Activated CD4-positive, alpha-beta T cell treated with anti-CD3 and anti-CD28 coated beads, Interleukin-2, Interleukin-6, amounts not matched to agents 100 ng/mL and 50 ng/mL, durations not matched to agents 16 hours and 8 hours (primary cell): Measurements from ENCODE around the gene DUSP8.

Experiments
- DNase-seq: peaks from one replicate; pipeline ENCODE4 v3.0.0-alpha.2; 2020

The DUSP8 gene

DNA sequence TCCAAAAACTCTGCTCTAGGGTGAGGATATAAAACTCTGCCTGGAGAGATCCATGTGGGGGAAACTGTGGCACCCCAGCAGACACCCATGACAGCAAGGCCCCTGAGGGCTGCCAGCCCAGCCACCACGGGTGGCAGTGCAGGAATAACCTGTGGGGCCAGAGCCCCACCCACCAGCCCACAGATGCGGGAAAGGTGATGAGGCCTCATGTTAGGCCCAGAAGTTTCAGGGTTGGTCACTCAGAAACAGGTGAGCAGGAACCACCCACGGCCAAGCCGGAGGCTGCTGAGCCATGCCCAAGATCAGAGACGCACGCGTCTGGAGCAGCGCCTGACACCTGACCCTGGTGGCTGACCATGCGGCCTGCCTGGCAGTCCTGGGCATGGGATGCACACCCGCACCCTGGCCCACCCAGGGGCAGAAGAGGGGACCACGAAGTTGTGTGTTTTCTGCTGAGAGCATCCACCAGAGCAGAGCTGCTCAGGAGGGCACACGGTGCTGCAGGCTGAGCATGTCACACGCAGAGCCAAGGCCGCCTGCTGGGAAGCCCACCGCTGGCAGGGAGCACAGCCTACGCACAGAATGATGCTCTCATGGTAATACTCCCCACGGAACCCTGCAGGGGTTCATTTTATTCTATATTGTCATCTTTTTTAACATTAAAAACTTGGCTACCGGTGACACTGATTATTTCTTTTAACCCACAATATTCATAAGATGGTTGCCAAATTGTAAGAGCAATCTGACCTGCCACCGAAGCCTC, 41.2 kb downstream of the DUSP8 start:
- DNase-seq = no peak

DNA sequence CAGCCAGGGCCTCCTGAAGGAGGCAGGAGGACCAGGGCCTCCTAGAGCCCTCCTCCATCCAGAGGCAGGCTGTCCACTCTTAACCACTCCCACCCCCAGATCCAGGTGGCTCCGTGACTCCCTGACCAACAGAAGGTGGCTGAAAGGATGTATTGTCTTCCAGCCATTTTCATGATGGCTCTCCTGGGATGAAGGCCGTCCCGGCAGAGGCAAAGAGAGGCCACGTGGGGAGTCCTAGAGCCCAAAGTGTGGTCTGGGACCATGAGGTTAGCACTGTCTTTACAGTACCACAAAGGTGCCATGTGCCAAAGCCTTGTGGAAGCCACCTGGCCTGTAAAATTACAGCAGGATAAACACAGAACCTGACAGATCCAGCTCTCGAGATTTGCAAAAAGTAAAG, 42.3 kb downstream of the DUSP8 start:
- DNase-seq = no peak

DNA sequence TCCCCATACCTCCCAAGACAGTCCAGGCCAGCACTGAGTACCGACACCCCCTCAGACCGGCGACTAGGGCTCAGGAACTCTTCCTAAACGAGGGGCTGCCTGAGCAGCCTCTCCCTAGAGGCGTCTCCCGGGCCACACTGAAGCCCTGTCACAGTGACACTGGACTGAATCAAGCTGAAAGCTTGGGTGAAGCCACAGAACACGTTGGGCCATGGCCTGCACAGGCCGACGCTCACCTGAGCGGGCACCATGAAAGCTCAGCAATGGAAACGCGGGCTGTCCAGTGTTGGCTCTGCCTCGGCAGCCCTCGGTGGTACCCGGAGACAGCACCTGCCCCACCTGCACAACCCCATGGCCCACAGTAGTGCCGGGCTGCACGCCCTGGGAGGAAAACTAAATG, 42.8 kb downstream of the DUSP8 start:
- no peak for DNase-seq

DNA sequence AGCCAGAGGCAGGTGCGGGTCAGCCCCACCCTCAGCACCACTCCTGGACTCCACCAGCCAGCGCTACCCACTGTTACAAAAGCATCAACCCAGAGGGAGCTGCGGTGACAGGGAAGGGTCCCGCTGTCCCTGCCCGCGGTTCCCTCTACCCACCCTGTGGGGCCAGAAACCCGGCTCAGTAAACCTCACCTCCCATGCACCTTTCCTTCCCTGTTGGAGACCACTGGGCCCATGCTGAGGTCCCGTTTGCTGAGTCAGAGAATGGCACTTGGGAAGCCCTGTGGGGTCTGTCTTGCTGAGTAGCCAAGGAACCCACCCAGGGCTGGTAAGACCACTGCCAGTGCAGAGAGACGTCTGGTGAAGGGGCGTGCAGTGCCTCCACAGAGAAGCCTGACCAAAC, 43.4 kb downstream of the DUSP8 start:
- DNase-seq = no peak

DNA sequence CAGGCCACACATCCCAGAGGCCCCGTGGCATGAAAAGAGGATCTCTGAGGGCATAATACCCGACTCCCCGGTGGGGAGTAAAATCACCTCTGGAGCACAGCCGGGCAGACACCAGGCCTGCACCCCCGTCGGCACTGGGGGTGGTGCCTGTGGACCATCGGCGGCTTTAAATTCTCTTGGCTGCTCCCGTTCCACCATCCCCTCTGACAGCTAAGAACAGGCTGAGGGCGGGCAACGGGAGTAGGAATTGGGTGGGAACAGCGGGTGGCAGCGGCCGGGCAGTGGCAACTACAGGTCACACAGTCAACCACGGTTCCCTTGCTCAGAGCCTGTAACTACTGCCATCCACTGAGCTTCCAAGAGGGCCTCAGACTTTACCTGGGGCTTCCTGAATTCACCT, 45.3 kb downstream of the DUSP8 start:
- DNase-seq = no peak

DNA sequence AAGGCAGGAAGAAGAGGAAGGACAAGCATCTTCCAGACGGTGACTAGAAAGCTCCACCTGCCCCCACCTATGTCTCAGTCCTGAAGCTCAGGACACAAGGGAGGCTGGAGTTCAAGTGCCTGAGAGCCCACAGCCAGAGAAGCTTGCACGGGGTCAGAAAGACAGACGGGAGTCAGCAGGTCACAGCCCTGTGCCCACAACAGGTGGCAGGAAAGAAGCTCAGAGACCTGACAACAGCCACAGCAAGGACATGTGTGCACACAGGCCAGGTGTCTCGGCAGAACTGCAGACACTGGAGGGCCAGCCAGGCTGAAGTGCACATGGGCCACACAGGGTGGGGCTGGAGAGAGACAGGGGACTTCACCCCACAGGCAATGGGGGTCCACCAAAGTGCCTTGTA, 48.3 kb downstream of the DUSP8 start:
- DNase-seq = no peak

DNA sequence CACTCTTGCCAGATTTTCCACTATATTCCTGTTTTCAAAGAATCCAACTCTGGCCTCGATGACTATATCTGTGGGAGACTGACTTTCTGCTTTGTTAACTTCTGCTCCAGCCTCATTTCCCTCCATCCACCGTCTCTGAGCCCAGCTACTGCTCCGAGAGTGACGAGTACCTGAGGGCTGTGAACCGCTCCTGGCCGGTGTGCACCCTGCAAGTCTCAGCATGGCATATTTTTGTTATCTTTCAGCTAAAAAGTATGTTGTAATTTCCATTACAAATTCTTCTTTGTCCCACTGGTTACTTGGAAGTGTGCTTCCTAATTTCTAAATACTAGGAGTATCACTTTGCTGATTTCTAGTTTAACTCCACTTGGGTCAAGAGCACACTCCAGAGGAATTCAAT, 49.0 kb downstream of the DUSP8 start:
- no peak for DNase-seq

DNA sequence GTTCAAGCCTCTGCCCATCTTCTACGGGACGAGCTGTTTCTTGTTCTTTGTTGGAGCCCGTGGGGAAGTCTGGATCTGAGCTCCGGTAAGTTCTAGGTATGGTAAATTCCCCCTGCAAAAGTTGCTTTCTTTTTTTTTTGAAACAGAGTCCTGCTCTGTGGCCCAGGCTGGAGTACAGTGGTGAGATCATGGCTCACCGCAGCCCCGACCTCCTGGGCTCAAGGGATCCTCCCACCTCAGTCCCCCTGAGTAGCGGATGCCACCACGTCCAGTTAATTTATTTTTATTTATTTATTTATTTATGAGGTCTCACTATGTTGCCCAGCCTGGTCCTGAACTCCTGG, 50.0 kb downstream of the DUSP8 start:
- no peak for DNase-seq

DNA sequence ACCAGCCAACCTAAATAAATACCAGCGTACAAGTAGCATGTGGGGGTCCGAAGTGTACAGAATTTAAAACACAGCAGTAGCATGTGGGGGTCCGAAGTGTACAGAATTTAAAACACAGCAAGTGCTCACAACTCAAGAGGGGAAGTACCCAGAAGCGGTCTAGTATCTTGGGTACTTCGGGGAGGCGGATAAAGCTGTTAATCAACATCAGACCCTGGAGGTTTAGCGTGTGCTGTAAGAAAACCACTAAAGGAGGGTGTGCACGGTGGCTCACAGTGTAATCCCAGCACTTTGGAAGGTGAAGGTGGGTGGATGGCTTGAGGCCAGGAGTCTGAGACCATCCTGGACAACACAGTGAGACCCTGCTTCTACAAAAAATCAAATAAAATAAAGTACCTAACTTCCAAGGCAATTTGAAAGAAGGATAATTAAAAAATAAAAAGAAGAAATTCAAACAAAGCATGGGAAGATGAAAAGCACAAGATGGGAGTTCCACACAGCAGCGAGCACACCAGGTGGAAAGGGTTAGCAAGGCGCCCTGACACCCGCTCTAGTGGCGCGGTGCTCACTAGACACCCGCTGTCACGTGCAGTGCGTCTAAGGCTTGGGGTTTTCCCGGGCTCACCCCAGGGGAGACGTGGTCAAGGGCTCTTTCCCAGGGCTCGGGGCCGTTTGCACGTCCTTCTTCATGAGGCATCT, 50.5 kb downstream of the DUSP8 start:
- no peak for DNase-seq

DNA sequence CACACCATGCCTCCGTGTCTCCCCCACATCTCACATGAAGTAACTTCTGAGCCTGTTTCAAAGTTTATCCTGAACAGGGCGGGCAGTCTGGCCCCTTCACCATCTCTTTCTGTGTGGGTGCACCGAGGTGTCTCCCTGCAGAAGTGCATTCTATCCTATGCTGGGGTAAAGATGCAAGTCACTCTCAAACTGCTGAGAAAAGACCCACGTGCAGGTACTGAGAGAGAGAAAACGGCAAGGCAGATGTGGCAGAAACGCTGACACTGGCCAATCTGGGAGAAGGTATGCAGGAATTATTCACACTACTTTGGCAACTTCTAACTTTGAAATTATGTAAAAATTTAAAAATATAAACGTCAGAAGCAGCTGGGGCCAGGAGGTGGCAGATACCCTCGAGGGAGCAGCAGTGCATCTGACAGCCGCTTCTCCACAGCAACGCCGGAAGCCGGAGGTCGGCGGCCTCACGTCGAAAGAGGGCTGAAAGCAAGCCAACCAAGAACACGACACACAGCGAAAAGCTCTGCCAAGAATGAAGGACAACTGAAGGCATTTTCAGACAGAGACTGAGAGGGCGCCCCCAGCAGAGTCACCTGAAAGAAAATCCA, 51.3 kb downstream of the DUSP8 start:
- no peak for DNase-seq

DNA sequence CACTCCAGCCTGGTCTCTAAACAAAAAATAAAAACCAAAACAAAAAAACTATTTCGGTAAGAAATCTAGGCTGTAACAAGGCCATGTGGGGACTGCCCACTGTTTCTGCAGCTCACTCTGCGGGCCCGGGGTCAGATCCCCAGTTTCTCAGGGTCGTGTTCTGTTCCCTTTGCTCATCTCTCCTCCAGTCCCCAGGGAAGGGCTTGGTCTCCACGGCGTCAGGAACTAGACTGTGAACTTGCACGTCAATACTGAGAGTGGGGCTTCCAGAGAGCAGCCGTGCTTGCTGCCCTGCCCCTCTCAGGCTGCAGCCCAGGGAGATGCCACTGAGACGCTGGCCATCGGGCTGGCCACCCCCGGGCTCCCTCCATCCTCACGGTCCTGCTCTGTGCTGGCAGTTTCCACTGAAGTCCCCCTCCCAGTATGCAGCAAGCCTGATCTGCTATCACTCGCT, 51.8 kb downstream of the DUSP8 start:
- DNase-seq = no peak

DNA sequence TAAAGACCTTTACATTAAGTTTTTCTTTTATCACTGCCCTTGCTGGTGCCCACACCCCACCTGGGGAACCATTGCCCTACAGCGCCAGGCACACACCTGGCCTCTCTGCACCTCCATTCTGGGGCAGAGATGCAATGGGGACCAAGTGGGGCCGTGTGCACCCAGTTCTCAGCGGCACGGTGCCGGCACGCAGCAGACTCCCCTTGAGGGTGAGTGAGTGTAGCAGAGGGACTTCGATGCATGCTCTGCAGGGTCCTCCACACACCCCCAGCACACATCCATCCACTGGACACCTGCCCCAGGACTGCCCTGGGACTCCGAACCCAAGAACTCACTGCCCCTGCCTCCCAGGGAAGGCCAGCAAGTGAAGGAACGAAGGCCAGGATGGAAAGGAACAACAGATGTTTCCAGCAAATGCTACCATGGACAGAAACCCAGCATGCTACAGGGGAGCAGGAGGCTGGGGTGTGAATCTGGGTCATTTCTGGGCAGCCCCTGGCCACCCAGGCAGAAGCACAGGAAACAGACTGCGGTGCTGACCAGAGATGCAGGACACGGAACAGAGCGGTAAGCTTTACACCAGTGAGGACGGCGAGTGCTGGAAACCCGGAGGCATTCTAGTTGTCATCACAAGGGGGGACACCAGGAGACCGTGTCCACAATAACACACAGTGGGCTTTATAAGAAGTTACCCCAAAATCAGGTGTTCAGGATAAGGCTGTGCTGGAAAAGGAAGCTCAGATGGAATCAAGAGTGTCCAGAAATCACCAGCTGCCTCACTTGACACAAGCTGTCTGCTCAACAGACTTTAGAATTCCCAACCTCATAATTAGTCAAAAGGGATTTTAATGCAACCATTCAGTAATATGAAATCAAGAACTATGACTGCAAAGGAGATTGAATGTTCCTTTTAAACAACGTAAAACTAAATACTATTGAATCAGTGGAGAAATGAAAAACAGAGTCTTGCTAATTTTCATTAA, 52.8 kb downstream of the DUSP8 start:
- no peak for DNase-seq

DNA sequence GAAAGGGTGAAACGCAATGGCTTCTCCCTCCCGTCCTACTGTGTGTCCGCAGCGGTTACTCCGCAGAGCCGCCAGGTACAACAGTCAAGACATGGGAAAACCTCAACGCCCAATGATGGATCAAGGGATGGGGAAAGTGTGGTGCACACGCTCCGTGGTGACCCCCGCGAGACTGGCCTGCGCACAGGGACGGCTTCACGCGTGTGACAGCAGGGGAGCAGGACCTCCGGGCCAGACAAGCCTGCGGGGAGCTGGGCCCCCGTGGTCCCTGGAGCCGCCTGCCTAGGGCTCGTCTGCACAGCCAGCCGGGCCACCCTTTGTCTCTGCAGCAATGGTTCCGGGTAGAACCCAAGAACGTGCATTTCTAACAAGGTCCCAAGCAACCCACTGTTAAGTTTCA, 53.8 kb downstream of the DUSP8 start:
- no peak for DNase-seq

DNA sequence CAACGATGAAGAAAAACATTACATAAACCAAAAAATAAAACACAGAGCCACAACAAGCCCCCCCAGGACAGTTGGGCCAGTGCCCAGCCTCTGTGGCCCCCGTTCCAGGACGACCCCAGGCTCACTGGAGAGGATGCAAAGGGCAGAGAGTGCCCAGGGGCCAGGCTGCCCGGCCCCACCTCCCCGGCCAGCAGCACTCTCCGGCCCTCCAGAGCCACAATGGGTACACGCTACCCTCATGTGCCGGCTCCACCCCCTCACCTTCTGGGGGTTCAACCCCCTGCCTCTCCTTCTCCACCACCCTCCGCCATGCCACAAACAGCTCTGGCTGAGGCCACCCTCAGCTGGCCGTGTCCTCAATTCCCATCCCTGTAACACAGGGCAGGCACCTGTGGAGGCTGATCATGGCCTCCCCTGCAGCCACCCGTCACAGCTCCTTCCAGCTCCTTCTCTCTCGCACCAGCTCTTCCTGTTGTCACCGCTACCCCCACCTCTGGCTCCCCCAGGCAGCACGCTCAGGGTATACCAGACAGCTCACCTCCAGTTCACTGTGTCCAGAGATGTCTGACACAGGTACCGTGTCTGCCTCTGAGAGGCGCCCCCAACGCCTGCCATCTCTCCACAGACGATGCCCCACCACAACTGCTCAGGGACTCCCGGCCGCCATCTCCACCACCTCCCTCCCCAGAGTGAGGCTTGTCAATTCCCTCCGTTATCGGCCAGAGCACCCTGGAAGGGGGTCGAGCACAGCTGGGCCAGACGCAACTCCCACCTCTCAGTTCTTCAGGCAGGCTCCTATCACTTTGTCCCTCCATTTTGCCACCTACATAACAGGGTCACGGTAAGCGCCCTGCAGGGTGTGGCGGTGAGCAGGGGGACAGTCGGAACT, 54.7 kb downstream of the DUSP8 start:
- no peak for DNase-seq

DNA sequence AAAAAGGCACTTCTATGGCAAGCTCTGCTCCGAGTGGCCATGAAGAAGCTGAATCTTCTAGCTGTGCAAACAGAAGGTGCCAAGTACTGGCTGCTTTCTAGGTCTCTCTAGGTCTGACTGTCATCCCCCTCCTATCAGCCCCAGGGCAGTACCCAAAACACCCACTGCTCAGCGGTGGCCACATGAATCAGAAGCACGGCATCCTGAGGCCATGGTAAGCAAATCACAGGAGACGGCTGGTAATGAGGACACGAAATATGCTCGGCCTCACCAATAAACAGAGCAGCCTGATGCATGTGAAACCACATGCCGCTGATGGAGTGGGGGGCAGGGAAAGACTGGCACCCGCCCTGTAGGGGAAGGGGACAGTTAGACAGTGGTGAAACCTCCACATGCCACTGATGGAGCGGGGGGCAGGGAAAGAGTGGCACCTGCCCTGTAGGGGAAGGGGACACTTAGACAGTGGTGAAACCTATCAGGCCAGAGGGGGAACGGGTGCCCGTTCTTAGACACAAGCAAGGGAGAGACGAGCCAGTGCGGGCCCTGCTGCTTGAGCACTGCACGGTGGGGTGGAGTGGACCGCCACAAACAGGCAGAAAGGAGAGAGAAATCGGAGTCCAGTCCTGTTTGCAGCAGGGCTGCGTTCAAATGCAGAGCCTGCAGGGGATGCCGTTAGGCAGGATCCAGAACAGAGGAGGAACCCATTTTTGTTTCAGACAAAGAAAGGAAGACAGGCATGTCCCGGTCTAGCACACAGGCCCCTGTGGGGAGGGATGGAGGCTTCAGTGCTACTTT, 55.6 kb downstream of the DUSP8 start:
- DNase-seq = no peak

DNA sequence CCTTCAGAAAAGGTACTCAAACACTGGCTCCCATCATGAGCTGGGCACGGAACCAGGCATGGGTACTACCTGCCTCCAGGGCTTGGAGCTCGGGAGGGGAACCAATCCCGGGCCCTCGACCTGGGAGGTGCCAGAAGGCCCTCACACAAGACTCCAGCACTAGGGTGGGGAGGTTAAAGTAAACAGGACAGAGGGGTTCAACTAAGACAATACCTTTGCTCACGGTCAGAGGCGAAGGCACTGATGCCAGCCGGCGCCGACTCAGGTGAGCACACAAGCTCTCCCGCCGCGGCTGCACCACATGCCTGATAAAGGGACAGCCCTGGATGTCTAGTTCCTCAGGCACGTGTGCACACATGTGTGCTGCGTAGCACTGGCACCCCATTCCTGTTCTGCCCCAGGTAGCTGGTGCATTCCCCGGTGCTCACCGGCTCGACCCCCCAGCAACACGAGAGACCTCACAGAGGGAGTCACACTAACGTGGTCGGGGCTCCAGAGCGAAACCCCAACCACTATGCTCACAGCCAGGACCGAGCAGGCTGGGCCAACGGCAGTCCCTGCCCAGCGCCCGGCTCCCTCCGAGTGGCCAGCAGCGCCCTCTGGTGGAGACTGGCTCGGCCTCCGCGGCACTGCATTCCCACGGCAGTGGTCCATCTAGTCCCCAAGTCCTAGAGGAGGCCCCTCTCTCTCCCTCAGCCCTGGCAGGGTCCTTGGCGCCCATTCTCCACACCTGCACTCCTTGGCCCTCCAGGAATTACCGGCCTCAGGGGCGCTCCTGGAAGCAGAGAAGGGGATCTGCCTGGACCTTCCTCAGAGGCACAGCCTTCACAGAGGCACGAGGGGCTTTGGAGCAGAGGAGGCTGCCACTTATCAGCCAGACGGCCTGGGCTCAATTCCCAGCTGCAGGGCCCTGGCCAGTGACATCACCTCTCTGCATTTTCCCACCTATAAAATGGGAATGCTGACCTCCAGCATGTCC, 56.7 kb downstream of the DUSP8 start:
- peak; percentile 70 for DNase-seq

DNA sequence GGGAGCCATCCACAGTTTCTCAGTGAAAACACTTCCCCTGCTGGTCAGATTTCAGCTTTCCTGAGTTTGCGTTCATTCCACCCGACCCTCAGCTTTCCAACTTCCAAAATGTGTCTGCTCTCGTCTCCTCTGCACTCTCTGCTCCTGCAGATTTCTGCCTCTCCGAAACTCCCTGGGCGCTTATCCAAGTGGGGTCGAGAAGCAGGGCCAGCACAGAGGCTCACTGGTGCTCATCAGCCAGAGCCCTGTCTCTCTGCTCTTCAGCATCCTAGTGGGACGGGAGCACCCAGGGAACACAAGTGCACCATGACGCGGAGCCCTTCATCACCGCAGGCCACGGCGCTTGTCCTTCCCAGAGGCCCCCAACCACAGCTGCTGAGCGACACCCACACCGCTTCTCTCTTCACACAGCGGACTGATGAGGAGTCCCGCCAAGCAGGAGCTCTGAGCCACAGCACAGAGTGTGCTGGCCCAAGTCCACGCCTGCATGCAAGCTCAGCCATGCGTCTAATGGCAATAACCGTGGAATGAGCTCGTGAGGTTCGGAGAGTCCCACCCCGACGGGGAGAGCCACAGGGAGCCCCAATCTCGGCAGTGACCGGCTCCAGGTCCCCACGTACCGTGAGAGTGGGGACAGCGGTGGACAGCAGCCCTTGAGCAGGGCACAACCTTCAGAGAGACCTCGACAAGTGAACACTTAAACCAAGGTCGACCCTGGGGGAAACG, 57.6 kb downstream of the DUSP8 start:
- DNase-seq = no peak

DNA sequence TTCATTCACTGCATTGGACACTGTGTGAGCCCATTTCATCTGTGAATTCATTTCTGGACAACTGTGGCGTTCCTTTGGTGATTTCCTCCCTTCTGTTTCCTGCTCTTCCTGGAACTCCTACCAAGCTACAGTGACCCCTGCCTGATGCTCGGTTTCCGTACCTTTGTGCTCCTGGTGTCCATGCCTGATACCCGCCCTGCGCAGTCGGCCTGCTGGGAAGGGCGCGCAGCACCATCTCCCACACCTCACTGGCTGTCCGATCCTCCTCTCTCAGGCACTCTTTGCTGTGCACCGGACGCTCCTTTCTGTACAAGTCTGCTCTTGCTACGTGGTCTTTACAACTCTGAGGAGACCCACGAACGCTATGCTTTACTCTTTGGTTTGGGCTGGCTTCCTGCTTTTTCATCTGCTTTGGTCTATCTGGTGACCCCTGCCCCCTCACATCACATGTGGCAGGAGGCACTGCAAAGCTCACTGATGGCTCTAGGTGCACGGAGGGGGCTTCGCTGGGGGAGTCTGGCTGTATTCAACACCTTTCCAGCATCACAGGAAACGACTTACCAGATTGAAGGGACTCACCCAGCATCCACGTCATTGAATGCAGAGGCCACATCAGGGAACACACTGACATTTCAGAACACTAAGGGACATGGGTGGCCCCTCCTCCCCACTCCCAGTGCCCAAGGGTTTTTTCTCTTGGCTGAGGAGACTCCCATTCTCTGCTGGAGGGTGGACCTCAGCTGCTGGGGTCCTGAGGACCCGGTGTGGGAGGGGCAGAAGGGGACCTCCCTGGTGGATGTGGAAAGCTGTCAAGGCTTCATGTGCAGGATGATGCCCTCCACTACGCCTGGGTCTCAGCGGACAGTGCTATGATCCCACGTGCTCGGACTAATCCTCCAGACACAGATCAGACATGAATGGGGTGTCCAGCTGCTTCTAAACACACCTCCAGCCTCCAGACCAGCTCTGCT, 58.5 kb downstream of the DUSP8 start:
- no peak for DNase-seq
